Measurements from ENCODE around the gene MAP4.
"Not testable (repeated sequence)": the region's sequence is repeated elsewhere in the genome, so short reads cannot be mapped to it uniquely, and the experiment has no call there.

MAP4 gene

DNA sequence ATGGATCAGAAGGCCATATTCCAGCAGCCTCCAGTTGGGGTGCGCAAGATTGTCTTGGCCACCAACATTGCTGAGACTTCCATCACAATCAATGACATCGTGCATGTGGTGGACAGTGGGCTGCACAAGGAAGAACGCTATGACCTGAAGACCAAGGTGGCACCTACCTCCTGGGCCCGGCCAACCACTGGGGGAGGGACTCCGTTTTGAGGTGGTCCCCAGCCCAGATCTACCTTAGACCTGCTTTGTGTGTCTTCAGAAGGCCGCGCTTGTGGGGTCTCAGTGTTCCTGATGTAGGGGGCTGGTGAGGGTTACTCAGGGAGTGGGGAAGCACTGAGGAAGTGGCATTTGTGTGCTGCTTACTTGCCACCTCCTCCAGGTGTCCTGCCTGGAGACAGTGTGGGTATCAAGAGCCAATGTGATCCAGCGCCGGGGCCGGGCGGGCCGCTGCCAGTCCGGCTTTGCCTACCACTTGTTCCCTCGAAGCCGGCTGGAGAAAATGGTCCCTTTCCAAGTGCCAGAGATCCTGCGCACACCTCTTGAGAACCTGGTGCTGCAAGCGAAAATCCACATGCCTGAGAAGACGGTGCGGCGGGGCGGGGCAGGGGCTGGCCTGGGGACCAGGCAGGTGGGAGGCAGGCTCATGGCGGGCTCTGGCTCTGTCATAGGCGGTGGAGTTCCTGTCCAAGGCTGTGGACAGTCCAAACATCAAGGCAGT lies 168.3 kb downstream of the MAP4 start:
- no peak for DNase-seq (ENCODE audit: low read depth in 2 of 3, low spot score in 1 of 3)

DNA sequence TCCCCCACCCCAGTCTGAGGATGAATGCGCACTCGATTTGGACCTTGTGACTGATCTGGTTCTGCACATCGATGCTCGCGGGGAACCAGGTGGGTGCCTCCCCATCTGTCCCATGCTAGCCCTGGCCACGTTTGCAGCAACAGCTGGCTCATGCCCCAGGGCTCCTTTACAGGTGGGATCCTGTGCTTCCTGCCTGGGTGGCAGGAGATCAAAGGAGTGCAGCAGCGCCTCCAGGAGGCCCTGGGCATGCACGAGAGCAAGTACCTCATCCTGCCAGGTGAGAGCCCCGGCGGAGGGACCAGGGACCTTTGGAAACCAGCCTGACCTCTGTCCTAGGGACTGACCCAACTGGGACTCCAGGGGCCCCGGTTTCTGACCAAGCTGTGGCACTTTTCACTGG lies 169.0 kb downstream of the MAP4 start:
- DNase-seq (ENCODE audit: low read depth in 2 of 3, low spot score in 1 of 3) = no peak

DNA sequence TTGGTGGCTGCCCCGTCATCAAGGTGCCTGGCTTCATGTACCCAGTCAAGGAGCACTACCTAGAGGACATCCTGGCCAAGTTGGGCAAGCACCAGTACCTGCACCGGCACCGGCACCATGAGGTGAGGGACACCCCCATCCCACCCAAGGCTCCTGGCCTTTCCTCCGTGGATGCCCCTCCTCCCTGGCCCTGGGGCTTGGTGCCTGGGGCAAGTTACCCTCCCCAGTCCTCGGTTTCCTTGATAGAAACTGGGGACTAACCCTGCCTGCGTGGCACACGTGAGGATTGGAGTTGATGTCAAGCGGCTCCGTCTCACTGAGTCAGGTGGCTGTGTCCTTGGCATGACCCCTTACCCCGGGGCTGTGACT lies 169.4 kb downstream of the MAP4 start:
- DNase-seq (ENCODE audit: low read depth in 2 of 3, low spot score in 1 of 3) = no peak

DNA sequence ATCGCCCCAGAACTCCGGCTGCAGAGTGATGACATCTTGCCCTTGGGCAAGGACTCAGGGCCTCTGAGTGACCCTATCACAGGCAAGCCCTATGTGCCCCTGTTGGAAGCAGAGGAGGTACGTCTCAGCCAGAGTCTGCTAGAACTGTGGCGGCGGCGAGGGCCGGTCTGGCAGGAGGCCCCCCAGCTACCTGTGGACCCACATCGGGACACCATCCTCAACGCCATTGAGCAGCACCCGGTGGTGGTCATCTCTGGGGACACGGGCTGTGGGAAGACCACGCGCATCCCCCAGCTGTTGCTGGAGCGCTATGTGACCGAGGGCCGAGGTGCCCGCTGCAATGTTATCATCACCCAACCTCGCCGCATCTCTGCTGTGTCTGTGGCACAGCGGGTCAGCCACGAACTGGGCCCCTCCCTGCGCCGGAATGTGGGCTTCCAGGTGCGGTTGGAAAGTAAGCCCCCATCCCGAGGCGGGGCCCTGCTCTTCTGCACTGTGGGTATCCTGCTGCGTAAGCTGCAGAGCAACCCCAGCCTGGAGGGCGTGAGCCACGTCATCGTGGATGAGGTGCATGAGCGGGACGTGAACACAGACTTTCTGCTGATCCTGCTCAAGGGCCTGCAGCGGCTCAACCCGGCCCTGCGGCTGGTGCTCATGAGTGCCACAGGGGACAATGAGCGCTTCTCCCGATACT lies 169.9 kb downstream of the MAP4 start:
- no peak for DNase-seq (ENCODE audit: low read depth in 2 of 3, low spot score in 1 of 3)

GRCh38 chr3:47841786-47842349 lies 174.3 kb downstream of the MAP4 start:
- DNase-seq (ENCODE audit: low read depth in 2 of 3, low spot score in 1 of 3) = no peak

DNA sequence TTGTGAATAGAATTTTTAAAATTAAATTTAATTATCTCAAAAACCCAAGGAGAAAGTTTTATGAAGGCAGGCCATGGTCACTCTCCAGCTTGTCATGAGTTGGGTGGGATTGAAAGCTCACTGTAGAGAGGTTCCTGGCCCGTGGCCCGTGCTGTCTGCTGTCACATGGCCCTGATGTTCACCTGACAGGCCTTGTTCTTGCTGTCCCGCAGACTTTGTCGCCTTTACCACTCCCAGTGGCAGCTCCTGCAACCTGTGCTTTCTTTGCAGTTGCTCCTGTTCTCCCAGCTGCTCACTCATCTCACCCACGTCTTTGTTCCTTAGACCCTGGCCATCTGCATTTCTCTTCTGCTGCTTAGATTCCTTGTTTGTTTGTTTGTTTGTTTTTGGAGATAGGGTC lies 177.7 kb downstream of the MAP4 start:
- DNase-seq (ENCODE audit: low read depth in 2 of 3, low spot score in 1 of 3) = no peak

DNA sequence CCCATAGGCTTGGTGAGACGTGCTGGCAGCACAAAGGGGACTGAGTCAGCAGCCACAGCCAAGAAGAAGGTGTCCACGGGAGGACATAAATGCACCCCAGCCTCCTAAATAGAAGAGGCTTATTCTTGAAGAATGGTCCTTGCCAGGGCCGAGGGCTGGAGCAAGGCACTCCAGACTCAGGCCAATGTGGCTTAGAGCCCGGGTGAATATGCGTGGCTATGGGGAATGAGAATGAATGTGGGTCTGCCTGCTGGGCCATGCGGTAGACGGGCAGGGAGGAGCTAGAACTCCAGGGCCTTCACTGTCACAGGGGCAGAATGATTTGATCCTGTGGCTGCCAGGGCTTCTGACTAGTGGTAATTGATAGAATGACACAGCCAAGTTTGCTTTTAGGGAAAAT lies 179.2 kb downstream of the MAP4 start:
- no peak for DNase-seq (ENCODE audit: low read depth in 2 of 3, low spot score in 1 of 3)

DNA sequence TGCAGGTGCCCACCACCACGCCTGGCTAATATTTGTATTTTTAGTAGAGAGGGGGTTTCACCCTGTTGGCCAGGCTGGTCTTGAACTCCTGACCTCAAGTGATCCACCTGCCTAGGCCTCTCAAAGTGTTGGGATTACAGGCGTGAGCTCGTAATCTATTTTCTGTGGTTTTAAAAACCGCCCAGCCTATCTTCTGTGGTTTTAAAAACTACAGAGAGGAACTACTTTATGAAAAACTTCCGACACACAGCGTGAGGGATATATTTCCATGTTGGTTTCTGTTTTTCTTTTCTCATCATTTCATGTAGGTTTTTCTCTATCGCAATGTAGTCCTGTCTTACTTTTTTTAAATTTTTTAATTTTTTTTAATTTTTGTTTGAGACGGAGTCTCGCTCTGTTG lies 186.7 kb downstream of the MAP4 start:
- not testable (repeated sequence) for DNase-seq (ENCODE audit: low read depth in 2 of 3, low spot score in 1 of 3)

DNA sequence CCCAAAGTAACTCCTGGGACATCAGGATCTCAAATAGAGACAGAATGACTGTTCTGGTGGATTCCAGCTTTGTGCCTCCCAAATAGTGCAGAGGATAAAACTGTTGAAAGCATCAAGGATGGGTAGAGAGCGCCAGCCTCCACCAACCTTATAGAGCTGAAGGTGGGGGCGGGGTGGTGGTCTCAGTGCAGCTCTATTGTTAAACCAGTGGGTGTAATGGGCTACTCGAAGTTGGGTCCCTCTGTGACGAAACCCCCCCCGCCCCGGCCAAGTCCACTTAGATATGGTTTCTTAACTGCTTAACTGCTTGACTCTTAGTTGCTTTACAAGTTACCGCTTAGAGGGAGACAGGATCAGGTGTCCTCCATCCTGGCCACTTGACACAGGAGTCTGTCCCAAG lies 190.6 kb downstream of the MAP4 start:
- no peak for DNase-seq (ENCODE audit: low read depth in 2 of 3, low spot score in 1 of 3)

DNA sequence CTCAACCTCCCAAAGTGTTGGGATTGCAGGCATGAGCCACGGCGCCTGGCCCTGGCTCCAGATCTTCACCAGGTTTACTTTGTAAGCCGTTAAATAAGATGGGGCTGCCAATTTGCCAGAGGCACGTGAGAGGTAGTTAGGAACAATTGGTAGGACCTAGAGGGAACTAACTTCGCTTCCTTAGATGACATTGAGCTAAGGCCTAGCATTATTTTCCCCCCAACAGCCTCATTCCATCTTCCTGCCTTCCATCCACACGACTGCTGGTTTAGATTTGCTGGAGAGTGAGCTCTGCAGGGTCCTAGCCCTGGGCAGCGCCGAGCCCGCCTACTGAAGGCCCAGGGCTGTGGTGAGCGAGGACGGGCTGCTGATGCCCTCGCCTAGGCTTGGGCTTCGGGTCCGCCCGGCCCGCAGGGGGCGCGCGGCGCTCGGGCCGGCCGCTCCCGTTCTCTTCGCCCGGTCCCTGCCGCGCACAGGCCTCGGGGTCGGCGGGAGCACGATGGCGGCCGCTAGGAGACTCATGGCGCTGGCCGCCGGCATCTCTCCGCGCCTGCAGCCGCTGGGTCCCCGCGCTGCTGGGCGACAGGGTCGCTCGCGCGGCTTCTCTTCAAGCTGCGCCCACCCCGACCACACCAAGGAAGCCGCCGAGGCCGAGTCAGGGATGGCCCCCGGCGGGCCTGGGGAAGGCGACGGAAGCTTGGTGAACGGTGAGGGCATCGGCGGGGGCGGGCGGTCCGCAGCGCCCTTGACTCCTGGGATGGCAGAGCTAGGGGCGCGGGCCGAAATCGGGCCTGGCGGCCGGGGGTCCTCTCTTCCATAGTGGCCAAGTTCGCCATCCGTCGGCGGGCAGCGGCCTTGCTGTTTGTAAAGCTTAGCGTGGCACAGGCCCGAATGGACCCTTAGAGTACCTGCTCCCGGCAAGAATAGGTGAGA lies 191.4 kb downstream of the MAP4 start:
- peak; percentile 58 to 70 (median 67) for DNase-seq (ENCODE audit: low read depth in 2 of 3, low spot score in 1 of 3)

DNA sequence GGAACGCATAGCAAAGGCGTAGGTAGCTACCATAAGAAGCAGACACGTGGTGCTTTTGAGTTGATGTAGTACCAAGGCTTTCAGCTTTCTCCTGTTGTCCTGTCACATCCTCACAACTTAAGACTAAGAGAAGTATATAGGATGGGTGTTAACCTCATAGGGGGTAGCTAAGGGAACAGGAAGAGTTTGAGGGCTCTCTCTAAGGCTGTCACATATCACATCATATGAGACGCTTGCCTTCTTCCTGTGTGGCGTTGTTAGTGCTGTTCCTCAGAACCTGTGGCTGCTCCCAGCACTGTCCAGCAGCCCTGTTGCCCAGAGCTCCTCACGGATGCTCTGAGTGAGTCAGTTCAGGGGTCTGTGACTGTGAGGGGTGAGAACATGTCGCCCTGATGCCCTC lies 198.6 kb downstream of the MAP4 start:
- DNase-seq (ENCODE audit: low read depth in 2 of 3, low spot score in 1 of 3) = no peak

- DNase-seq (ENCODE audit: low read depth in 2 of 3, low spot score in 1 of 3) = no peak
These were observed 202.6 kb downstream of the MAP4 start for GRCh38 chr3:47813551-47814177.

- DNase-seq (ENCODE audit: low read depth in 2 of 3, low spot score in 1 of 3) = no peak
These were observed 211.6 kb downstream of the MAP4 start for GRCh38 chr3:47804577-47804976.

DNA sequence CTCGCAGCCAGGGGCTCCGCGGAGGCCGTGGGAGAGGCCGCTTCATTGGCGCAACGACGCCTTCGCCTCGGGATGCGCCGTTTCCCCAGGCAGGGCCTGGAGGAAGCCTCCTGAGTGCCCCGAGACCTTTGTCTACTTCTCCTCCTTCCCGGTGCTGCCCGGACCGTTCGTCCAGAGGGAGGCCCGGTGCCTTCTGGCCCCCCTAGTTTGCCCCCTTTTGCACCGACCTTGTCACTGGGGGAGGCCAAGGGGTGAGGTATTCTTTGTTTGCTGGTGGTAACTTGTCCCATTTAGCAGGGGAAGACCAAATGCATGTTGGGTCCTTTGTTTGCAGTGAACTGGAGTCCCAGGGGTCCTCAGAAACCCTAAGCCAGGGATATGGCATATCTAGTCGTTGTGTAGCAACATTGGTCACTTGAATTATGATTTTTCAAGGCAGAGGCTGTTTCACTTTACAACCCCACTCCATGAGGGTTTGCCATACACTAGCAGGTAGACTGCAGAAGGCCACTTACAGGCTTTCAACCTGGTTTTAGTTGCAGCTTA lies 212.7 kb downstream of the MAP4 start:
- no peak for DNase-seq (ENCODE audit: low read depth in 2 of 3, low spot score in 1 of 3)

- DNase-seq (ENCODE audit: low read depth in 2 of 3, low spot score in 1 of 3) = peak; percentile 69 to 81 (median 73)
These were observed 213.3 kb downstream of the MAP4 start, which contains the start of gene DHX30 for GRCh38 chr3:47802734-47803479. Gene DHX30, plus strand, starts transcription at chr3:47803138. Its CDS starts 7,546 bp downstream, at chr3:47810684.
